GM18520 (cell line): ENCODE results near the gene RFX1.
"Not testable (repeated sequence)": the region's sequence is repeated elsewhere in the genome, so short reads cannot be mapped to it uniquely, and the experiment has no call there.

Experiments used
- ATAC-seq: cut with Tn5 transposase; IDR thresholded peaks from one replicate; pipeline ENCODE4 v1.9.1; 2021; ENCODE audit not compliant: unreplicated experiment

Gene RFX1

GRCh38 chr19:14027856-14028450, 21.8 kb upstream of the RFX1 start, which contains the start of gene RLN3:
Gene RLN3, plus strand, starts transcription at chr19:14028148. Its CDS starts 57 bp downstream, at chr19:14028205.
- ATAC-seq, result no peak

GRCh38 chr19:14026652-14027192, 20.6 kb upstream of the RFX1 start:
- ATAC-seq, result not testable (repeated sequence)

GRCh38 chr19:14023404-14024235, 17.5 kb upstream of the RFX1 start:
- ATAC-seq, result no peak

- ATAC-seq, result no peak
Observed at GRCh38 chr19:14022469-14022868, 16.3 kb upstream of the RFX1 start.

GRCh38 chr19:14021474-14021873, 15.4 kb upstream of the RFX1 start:
- ATAC-seq, result no peak

GRCh38 chr19:14019739-14020138, 13.6 kb upstream of the RFX1 start:
- ATAC-seq, result not testable (repeated sequence)

- no peak for ATAC-seq
Observed at GRCh38 chr19:14019100-14019499, 13.0 kb upstream of the RFX1 start.

- ATAC-seq, result peak; percentile 89
Observed at GRCh38 chr19:14015524-14016035, 9.5 kb upstream of the RFX1 start.

GRCh38 chr19:14012378-14012915, 6.3 kb upstream of the RFX1 start:
- ATAC-seq, result no peak

GRCh38 chr19:14006766-14007562, 844 bp upstream of the RFX1 start:
- peak; percentile 22 for ATAC-seq

GRCh38 chr19:14005349-14006084, 603 bp downstream of the RFX1 start:
- ATAC-seq, result no peak

- ATAC-seq, result no peak
Observed at GRCh38 chr19:14004619-14005348, 1.3 kb downstream of the RFX1 start.

GRCh38 chr19:14003251-14004055, 2.7 kb downstream of the RFX1 start:
- ATAC-seq, result no peak

GRCh38 chr19:14002571-14003250, 3.4 kb downstream of the RFX1 start:
- no peak for ATAC-seq

- no peak for ATAC-seq
Observed at GRCh38 chr19:14000691-14001375, 5.3 kb downstream of the RFX1 start.

- no peak for ATAC-seq
Observed at GRCh38 chr19:13999085-13999484, 7.0 kb downstream of the RFX1 start.

- no peak for ATAC-seq
Observed at GRCh38 chr19:13998426-13998825, 7.7 kb downstream of the RFX1 start.

GRCh38 chr19:13997631-13997962, 8.5 kb downstream of the RFX1 start:
- no peak for ATAC-seq
